K562 (cell line): Measurements from ENCODE around the gene ZNF644. TPM values are rescaled to one million over a fixed set of nuclear protein-coding genes. Genes with fewer than 3 reads are reported as not detected.

Experiments used
- ATAC-seq: fragments of 200-7000 bp; cut with Tn5 transposase; 3 replicates; pipeline ENCODE4 v1.9.1; 2020; ENCODE audit warnings: moderate library complexity
- BruUV-seq: library from RNA; stranded (reverse); fragments of 400-500 nt; replicated peaks from 2 replicates; lab custom pipeline; 2021; lab: Mats Ljungman, UMichigan
- CTCF ChIA-PET: fragments of 300-600 bp; formaldehyde crosslinking; extraction: SDS; loops from one replicate; lab custom pipeline; 2021; ENCODE audit warnings: low intra/inter-chr PET ratio; lab: Yijun Ruan, JAX
- POLR2A ChIA-PET: fragments of 300-600, 350-650 bp; sonication (Branson Sonifier 250); formaldehyde crosslinking; extraction: SDS; loops from one replicate; lab custom pipeline; 2021; ENCODE audit warnings: antibody characterized with exemption, inconsistent platforms; lab: Yijun Ruan, JAX
- DNase-seq, 4 experiments: peaks; one replicate each; pipeline versions ENCODE4 v3.0.0 to v3.0.0-alpha.2; 2011 to 2018; ENCODE audit warnings: low spot score in 3 of 4, mixed read lengths in 3 of 4; ENCODE audit errors: extremely low read depth in 1 of 4
- FAIRE-seq: peaks from 2 replicates; lab custom pipeline; 2011; peaks lifted over from hg19 to GRCh38; lab: Jason Lieb, UNC
- H2AFZ ChIP-seq: 2 replicates; pipeline ENCODE4 v1.6.0; 2011; ENCODE audit warnings: low read depth, low read length, control low read depth, inconsistent platforms
- H3K27ac ChIP-seq: fragments of 200-600 bp; 3 replicates; pipeline ENCODE4 v1.8.0; 2011; ENCODE audit warnings: low read depth, mild to moderate bottlenecking, control low read depth, inconsistent platforms, low read length, moderate library complexity, mixed read lengths; ENCODE audit errors: extremely low read depth
- H3K27me3 ChIP-seq, 2 experiments: fragments of 300-600 bp in 1 of 2; 2 replicates in 1 of 2; 3 replicates in 1 of 2; pipeline versions ENCODE4 v1.6.0 to v1.8.0; 2011; ENCODE audit warnings: inconsistent platforms in 2 of 2, low read length in 2 of 2, mild to moderate bottlenecking in 1 of 2, mixed read lengths in 1 of 2, moderate library complexity in 1 of 2; ENCODE audit not compliant: control insufficient read depth in 2 of 2, insufficient read depth in 2 of 2
- H3K36me3 ChIP-seq: fragments of 300-600 bp; 3 replicates; pipeline ENCODE4 v1.8.0; 2011; ENCODE audit warnings: mild to moderate bottlenecking, low read length, inconsistent platforms; ENCODE audit not compliant: control insufficient read depth, insufficient read depth
- H3K4me1 ChIP-seq, 2 experiments: fragments of 200-600 bp in 1 of 2; replicated peaks in 1 of 2; 2 replicates in 1 of 2; 3 replicates in 1 of 2; pipeline versions ENCODE4 v1.5.1 to v1.8.0; 2011; ENCODE audit warnings: inconsistent platforms in 2 of 2, low read length in 2 of 2, mild to moderate bottlenecking in 1 of 2, mixed read lengths in 1 of 2, moderate library complexity in 1 of 2; ENCODE audit not compliant: control insufficient read depth in 2 of 2, insufficient read depth in 2 of 2
- H3K4me2 ChIP-seq: 2 replicates; pipeline ENCODE4 v1.6.1; 2011; ENCODE audit warnings: low read length, control low read depth, inconsistent platforms, mixed read lengths; ENCODE audit not compliant: insufficient read depth
- H3K4me3 ChIP-seq: fragments of 200-600 bp; sonication (generic), shearing (Covaris generic); 2 replicates; pipeline ENCODE4 v1.5.1; 2016; ENCODE audit warnings: control low read depth, inconsistent platforms
- H3K79me2 ChIP-seq: fragments of 200-600 bp; 3 replicates; pipeline ENCODE4 v1.8.0; 2011; ENCODE audit warnings: low read length, inconsistent platforms; ENCODE audit not compliant: control insufficient read depth, insufficient read depth
- H3K9ac ChIP-seq, 2 experiments: 2 replicates each; pipeline versions ENCODE4 v1.6.0 to v1.6.1; 2011; ENCODE audit warnings: low read depth in 2 of 2, low read length in 2 of 2, control low read depth in 1 of 2, inconsistent platforms in 1 of 2, mild to moderate bottlenecking in 1 of 2, mixed read lengths in 1 of 2; ENCODE audit not compliant: insufficient read depth in 1 of 2
- H3K9me1 ChIP-seq: one replicate; pipeline ENCODE4 v1.6.0; 2011; ENCODE audit warnings: inconsistent platforms, mild to moderate bottlenecking, low read length, moderate library complexity; ENCODE audit not compliant: control insufficient read depth, insufficient read depth
- H3K9me3 ChIP-seq: replicated peaks from 2 replicates; pipeline ENCODE4 v1.5.1; 2011; ENCODE audit warnings: low read depth, low read length, inconsistent platforms; ENCODE audit not compliant: control insufficient read depth, insufficient read depth
- H4K20me1 ChIP-seq: replicated peaks from 2 replicates; pipeline ENCODE4 v1.6.1; 2011; ENCODE audit warnings: low read length, inconsistent platforms, mixed read lengths; ENCODE audit not compliant: control insufficient read depth, insufficient read depth
- ARID3A ChIP-seq: IDR thresholded peaks from 2 replicates; pipeline ENCODE4 v1.6.1; 2012; ENCODE audit warnings: low read depth, low read length, improper control_type of control experiment, borderline replicate concordance
- HINFP ChIP-seq: fragments of 450-650 bp; conservative IDR thresholded peaks from 2 replicates; pipeline ENCODE4 v1.6.1; 2016; ENCODE audit warnings: missing genetic modification characterization, low read depth, mild to moderate bottlenecking, control low read depth, missing compliant biosample characterization
- KDM5B ChIP-seq: fragments of 200-600 bp; sonication (generic); IDR thresholded peaks from 2 replicates; pipeline ENCODE4 v1.6.1; 2012; ENCODE audit warnings: low read depth, mild to moderate bottlenecking, moderate library complexity, low read length, control low read depth, inconsistent platforms; ENCODE audit not compliant: insufficient replicate concordance
- NFE2L1 ChIP-seq: fragments of 450-650 bp; IDR thresholded peaks from 2 replicates; pipeline ENCODE4 v1.6.1; 2016; ENCODE audit warnings: missing genetic modification characterization, low read depth, mild to moderate bottlenecking, missing compliant biosample characterization, moderate library complexity, borderline replicate concordance
- NR2C2 ChIP-seq, 2 experiments: fragments of 200-800 bp in 1 of 2; sonication (Bioruptor generic) in 1 of 2; sonication (generic) in 1 of 2; formaldehyde crosslinking in 1 of 2; IDR thresholded peaks; 2 replicates each; pipeline versions ENCODE4 v1.6.1 to v1.8.0; 2016 to 2022; ENCODE audit warnings: mild to moderate bottlenecking in 1 of 2, missing compliant biosample characterization in 1 of 2, missing genetic modification characterization in 1 of 2, missing genetic modification reagents in 1 of 2
- PRMT5 ChIP-seq: sonication (generic); formaldehyde crosslinking; IDR thresholded peaks from 2 replicates; pipeline ENCODE4 v1.5.0; 2020; ENCODE audit warnings: missing genetic modification reagents
- ZNF318 ChIP-seq, 2 experiments: fragments of 450-650 bp; IDR thresholded peaks; 2 replicates each; pipeline ENCODE4 v1.6.1; 2016; ENCODE audit warnings: mild to moderate bottlenecking in 2 of 2, borderline replicate concordance in 1 of 2, low read depth in 1 of 2, moderate library complexity in 1 of 2
- WGBS: fragments of 100-300 bp; shearing (Covaris generic); methylation state at CpG from one replicate; pipeline ENCODE4 v1.1.6; 2016; ENCODE audit warnings: low coverage, mixed read lengths; ENCODE audit not compliant: insufficient coverage; ENCODE audit errors: missing lambda C conversion rate; 5-methylcytosine and 5-hydroxymethylcytosine counted together
- in situ Hi-C: fragments of 300-500 bp; cut with MboI; formaldehyde crosslinking; loops from 4 replicates; pipeline ENCODE4 v1.15.0; 2018; ENCODE audit warnings: inconsistent platforms, mixed read lengths
- intact Hi-C: fragments of 100-400 bp; cut with micrococcal nuclease; formaldehyde crosslinking; loops from 2 replicates; pipeline ENCODE4 v1.14.2; 2022
- polyA plus RNA-seq, 8 experiments: library from polyadenylated mRNA; depleted of rRNA in 4 of 8; stranded (reverse) in 5 of 8; unstranded in 3 of 8; fragments of >200 nt; fragmentation: Nextera tagmentation in 2 of 8; fragmentation: Illumina TruSeq in 1 of 8; extraction: Ambion mirVana in 2 of 8; extraction: Trizol in 1 of 8; gene quantifications; 2 replicates each; pipeline versions ENCODE4 v1.2.1 to v1.2.3, GENCODE V29; 2011 to 2014; ENCODE audit warnings: inconsistent platforms in 1 of 8, missing spikeins in 1 of 8
- total RNA-seq, 7 experiments: library from RNA; depleted of rRNA in 6 of 7; stranded (reverse); fragments of >200 nt in 6 of 7; fragmentation: Illumina TruSeq in 2 of 7; extraction: Trizol in 2 of 7; gene quantifications; 2 replicates each; pipeline versions ENCODE4 v1.2.1 to v1.2.3, GENCODE V29; 2011 to 2021; ENCODE audit warnings: low replicate concordance in 1 of 7

Gene ZNF644
- total and polyA plus RNA-seq, 9 of the 15 experiments (the other 6 are each of a cell fraction or from before 2014, with no cell fraction given): 25.3 to 71.4 (median 39.6) TPM

GRCh38 chr1:90879281-90879680, 142.6 kb downstream of the ZNF644 start (continued):
- TF ChIP-seq NR2C2 (CRISPR knock-in tag; IDR thresholded peaks at IDR 0.05): no peak
- 0 out of 2 replicates have a peak, but pooled peaks have one; percentile 14 for TF ChIP-seq NR2C2 (tag; IDR thresholded peaks at IDR 0.05)

GRCh38 chr1:90876101-90876500, 145.7 kb downstream of the ZNF644 start:
- ATAC-seq (no peak), DNase-seq (no peak), FAIRE-seq (no peak)
- no peaks in the 10 kb centered on the region for H3K4me1 ChIP-seq
- H4K20me1 ChIP-seq: no peaks in the 10 kb centered on the region
- H3K4me3 ChIP-seq: no peak overlapping the region
- in situ Hi-C loops (no loop called here), intact Hi-C loops (no loop called here)
- H3K36me3 ChIP-seq: no peaks in the 10 kb centered on the region
- no peak overlapping the region for H3K27ac ChIP-seq
- H3K9me3 ChIP-seq: peaks cover 3% of the 10 kb centered on the region
- BruUV-seq: no TSS peak
- H2AFZ ChIP-seq: no peak overlapping the region
- no peak overlapping the region for H3K4me2 ChIP-seq
- POLR2A ChIA-PET: no interaction called here
- H3K9me1 ChIP-seq: no peaks in the 10 kb centered on the region
- no peaks in the 10 kb centered on the region for H3K27me3 ChIP-seq
- 29% methylated on average over 3 of the region's 3 CpGs for WGBS
- no peaks in the 10 kb centered on the region for H3K79me2 ChIP-seq
- no peak overlapping the region for H3K9ac ChIP-seq
- CTCF ChIA-PET: no interaction called here
- TF ChIP-seq NFE2L1 (tag) (no peak), PRMT5 (CRISPR knock-in tag) (no peak), ZNF318 (IDR thresholded peaks at IDR 0.05; ENCODE audit: borderline replicate concordance in 1 of 2, low read depth in 1 of 2) (no peak), HINFP (no peak), KDM5B (no peak), ARID3A (no peak)
